GM23248 (cell line): ENCODE results near the gene UGT3A1.

Experiments
- EZH2 ChIP-seq: fragments of 200-600 bp; sonication (generic); IDR thresholded peaks from 2 replicates; pipeline ENCODE4 v1.6.1; 2018; ENCODE audit warnings: antibody characterized with exemption, mild to moderate bottlenecking; ENCODE audit not compliant: insufficient read depth, poor library complexity, severe bottlenecking
- EZH2phosphoT487 ChIP-seq: fragments of 200-600 bp; sonication (generic); IDR thresholded peaks from 2 replicates; pipeline ENCODE4 v1.6.1; 2018; ENCODE audit warnings: antibody characterized with exemption, moderate library complexity, mild to moderate bottlenecking, low read depth; ENCODE audit not compliant: insufficient read depth

GRCh38 chr5:35922468-35922867, 68.7 kb downstream of the UGT3A1 start:
- TF ChIP-seq EZH2 (no peak), EZH2phosphoT487 (no peak)
